IPS-20b (cell line): ENCODE results near the gene PPP1R10.

Experiments used
- H3K27ac ChIP-seq: one replicate; pipeline ENCODE4 v1.5.1; 2013; ENCODE audit warnings: low read length
- H3K27me3 ChIP-seq: 2 replicates; pipeline ENCODE4 v1.6.1; 2013; ENCODE audit warnings: mild to moderate bottlenecking, low read length, inconsistent platforms; ENCODE audit not compliant: insufficient read depth
- H3K36me3 ChIP-seq: 2 replicates; pipeline ENCODE4 v1.6.1; 2013; ENCODE audit warnings: low read depth, mild to moderate bottlenecking, inconsistent platforms, low read length, moderate library complexity; ENCODE audit not compliant: insufficient read depth
- H3K4me1 ChIP-seq: 2 replicates; pipeline ENCODE4 v1.6.1; 2013; ENCODE audit warnings: mild to moderate bottlenecking, control low read depth, inconsistent platforms, low read length, moderate library complexity; ENCODE audit not compliant: insufficient read depth
- H3K4me3 ChIP-seq: 2 replicates; pipeline ENCODE4 v1.5.1; 2013; ENCODE audit warnings: mild to moderate bottlenecking, low read length, inconsistent platforms
- H3K9ac ChIP-seq: 2 replicates; pipeline ENCODE4 v1.6.1; 2013; ENCODE audit warnings: low read depth, mild to moderate bottlenecking, inconsistent platforms, low read length, moderate library complexity
- H3K9me3 ChIP-seq: 2 replicates; pipeline ENCODE4 v1.6.1; 2013; ENCODE audit warnings: mild to moderate bottlenecking, low read depth, low read length, inconsistent platforms; ENCODE audit not compliant: insufficient read depth

Gene PPP1R10

GRCh38 chr6:30562470-30563425, 54.3 kb downstream of the PPP1R10 start:
- Histone ChIP-seq H3K4me1 (no peaks in the 10 kb centered on the region), H3K9ac (no peak overlapping the region), H3K9me3 (no peaks in the 10 kb centered on the region), H3K27ac (no peak overlapping the region), H3K27me3 (no peaks in the 10 kb centered on the region), H3K4me3 (no peak overlapping the region), H3K36me3 (peaks cover 35% of the 10 kb centered on the region)

GRCh38 chr6:30560930-30561329, 56.1 kb downstream of the PPP1R10 start:
- no peaks in the 10 kb centered on the region for H3K9me3 ChIP-seq
- no peaks in the 10 kb centered on the region for H3K4me1 ChIP-seq
- no peak overlapping the region for H3K9ac ChIP-seq
- no peak overlapping the region for H3K4me3 ChIP-seq
- H3K27ac ChIP-seq, result no peak overlapping the region
- no peaks in the 10 kb centered on the region for H3K27me3 ChIP-seq
- H3K36me3 ChIP-seq, result peaks cover 35% of the 10 kb centered on the region

- no peaks in the 10 kb centered on the region for H3K4me1 ChIP-seq
- H3K27me3 ChIP-seq, result no peaks in the 10 kb centered on the region
- no peaks in the 10 kb centered on the region for H3K9me3 ChIP-seq
- H3K27ac ChIP-seq, result peak overlapping the region; percentile 88
- peak overlapping the region; percentile 88 for H3K4me3 ChIP-seq
- peaks cover 47% of the 10 kb centered on the region for H3K36me3 ChIP-seq
- H3K9ac ChIP-seq, result peak overlapping the region; percentile 91
Observed at GRCh38 chr6:30557683-30557981, 59.4 kb downstream of the PPP1R10 start.

- Histone ChIP-seq H3K27ac (peak within 1 kb of the TSS; percentile 88), H3K9me3 (no peaks in the 10 kb centered on the region), H3K9ac (peak within 1 kb of the TSS; percentile 91), H3K27me3 (no peaks in the 10 kb centered on the region), H3K4me3 (peak within 1 kb of the TSS; percentile 88), H3K36me3 (peaks cover 47% of the 10 kb centered on the region), H3K4me1 (no peaks in the 10 kb centered on the region)
Observed at GRCh38 chr6:30556906-30557682, 59.9 kb downstream of the PPP1R10 start, which contains the start of gene PRR3. PRR3 (plus strand) TSS chr6:30557295; CDS start chr6:30557345, 50 bp downstream.

- peak within 1 kb of the TSS; percentile 88 for H3K27ac ChIP-seq
- H3K36me3 ChIP-seq, result peaks cover 47% of the 10 kb centered on the region
- peak within 1 kb of the TSS; percentile 88 for H3K4me3 ChIP-seq
- H3K4me1 ChIP-seq, result no peaks in the 10 kb centered on the region
- H3K9me3 ChIP-seq, result no peaks in the 10 kb centered on the region
- no peaks in the 10 kb centered on the region for H3K27me3 ChIP-seq
- H3K9ac ChIP-seq, result peak within 1 kb of the TSS; percentile 91
Observed at GRCh38 chr6:30556066-30556905, 60.8 kb downstream of the PPP1R10 start, which contains the start of gene GNL1. GNL1 (minus strand) TSS chr6:30556489; CDS start chr6:30556203, 286 bp downstream.

- Histone ChIP-seq H3K27me3 (no peaks in the 10 kb centered on the region), H3K9me3 (no peaks in the 10 kb centered on the region), H3K36me3 (peaks cover 51% of the 10 kb centered on the region), H3K9ac (peak overlapping the region; percentile 91; the same call in 1 of the 2 replicates), H3K4me1 (no peaks in the 10 kb centered on the region), H3K4me3 (peak overlapping the region; percentile 88), H3K27ac (peak overlapping the region; percentile 88)
Observed at GRCh38 chr6:30555816-30556065, 61.3 kb downstream of the PPP1R10 start.

GRCh38 chr6:30554962-30555815, 61.9 kb downstream of the PPP1R10 start:
- peak overlapping the region; percentile 88 for H3K4me3 ChIP-seq
- peak overlapping the region; percentile 91; the same call in 1 of the 2 replicates for H3K9ac ChIP-seq
- no peaks in the 10 kb centered on the region for H3K9me3 ChIP-seq
- H3K27me3 ChIP-seq, result no peaks in the 10 kb centered on the region
- H3K27ac ChIP-seq, result peak overlapping the region; percentile 88
- peaks cover 57% of the 10 kb centered on the region for H3K36me3 ChIP-seq
- no peaks in the 10 kb centered on the region for H3K4me1 ChIP-seq

- H3K27me3 ChIP-seq, result no peaks in the 10 kb centered on the region
- no peak overlapping the region for H3K27ac ChIP-seq
- no peaks in the 10 kb centered on the region for H3K9me3 ChIP-seq
- H3K36me3 ChIP-seq, result peaks cover 61% of the 10 kb centered on the region
- no peaks in the 10 kb centered on the region for H3K4me1 ChIP-seq
- no peak overlapping the region for H3K9ac ChIP-seq
- H3K4me3 ChIP-seq, result peak overlapping the region; percentile 88
Observed at GRCh38 chr6:30554404-30554803, 62.6 kb downstream of the PPP1R10 start.
